GM12878 (cell line): ENCODE data around the gene KLHL18. TPM values are rescaled to one million over a fixed set of nuclear protein-coding genes. Genes with fewer than 3 reads are reported as not detected.
A peak's percentile ranks its signal among the peaks of the same experiment; 100 is the strongest.

Source experiments
- BRCA1 ChIP-seq: IDR thresholded peaks from 2 replicates; pipeline ENCODE4 v1.6.1; 2011; ENCODE audit warnings: low read depth, low read length, improper control_type of control experiment
- CHD4 ChIP-seq: fragments of 200-600 bp; sonication (generic); IDR thresholded peaks from 2 replicates; pipeline ENCODE4 v1.6.1; 2016; ENCODE audit warnings: mild to moderate bottlenecking
- CREM ChIP-seq: IDR thresholded peaks from 2 replicates; pipeline ENCODE4 v1.6.1; 2014; ENCODE audit warnings: antibody characterized with exemption, low read depth
- EED ChIP-seq: sonication (generic); IDR thresholded peaks from 2 replicates; pipeline ENCODE4 v1.6.1; 2016; ENCODE audit warnings: antibody characterized with exemption, low read depth
- EGR1 ChIP-seq, 2 experiments: IDR thresholded peaks; 1 replicate in 1 of 2; 2 replicates in 1 of 2; pipeline ENCODE4 v1.6.1; 2011 to 2012; ENCODE audit warnings: low read depth in 2 of 2, low read length in 2 of 2, borderline replicate concordance in 1 of 2, mild to moderate bottlenecking in 1 of 2, moderate library complexity in 1 of 2
- GABPA ChIP-seq: IDR thresholded peaks from 2 replicates; pipeline ENCODE4 v1.6.1; 2014; ENCODE audit warnings: antibody characterized with exemption, low read depth, mild to moderate bottlenecking, inconsistent platforms
- HCFC1 ChIP-seq: fragments of 150-350 bp; IDR thresholded peaks from 2 replicates; pipeline ENCODE4 v1.6.1; 2014; ENCODE audit warnings: low read length
- KDM1A ChIP-seq: fragments of 200-600 bp; sonication (generic); IDR thresholded peaks from 2 replicates; pipeline ENCODE4 v1.6.1; 2016; ENCODE audit warnings: borderline replicate concordance
- NKRF ChIP-seq: fragments of 450-650 bp; conservative IDR thresholded peaks from 2 replicates; pipeline ENCODE4 v1.6.1; 2017; ENCODE audit warnings: mild to moderate bottlenecking, moderate library complexity
- NR2C1 ChIP-seq: fragments of 450-650 bp; IDR thresholded peaks from 2 replicates; pipeline ENCODE4 v1.6.1; 2017; ENCODE audit warnings: antibody characterized with exemption, mild to moderate bottlenecking, moderate library complexity
- PAX5 ChIP-seq: IDR thresholded peaks from 2 replicates; pipeline ENCODE4 v1.6.1; 2011; ENCODE audit warnings: low read depth, low read length, borderline replicate concordance
- PKNOX1 ChIP-seq: fragments of 450-650 bp; IDR thresholded peaks from 2 replicates; pipeline ENCODE4 v1.6.1; 2016; ENCODE audit warnings: mild to moderate bottlenecking
- POLR2AphosphoS2 ChIP-seq: IDR thresholded peaks from 2 replicates; pipeline ENCODE4 v1.6.1; 2011; ENCODE audit warnings: low read depth, mild to moderate bottlenecking, low read length, improper control_type of control experiment, moderate library complexity
- RELA ChIP-seq: fragments of 450-650 bp; IDR thresholded peaks from 2 replicates; pipeline ENCODE4 v1.8.0; 2014; ENCODE audit warnings: borderline replicate concordance; ENCODE audit not compliant: partially characterized antibody
- RFX5 ChIP-seq: IDR thresholded peaks from 2 replicates; pipeline ENCODE4 v1.6.1; 2011; ENCODE audit warnings: low read depth, low read length, improper control_type of control experiment
- SREBF2 ChIP-seq: IDR thresholded peaks from 2 replicates; pipeline ENCODE4 v1.6.1; 2012; ENCODE audit warnings: mild to moderate bottlenecking, low read length
- STAT3 ChIP-seq: IDR thresholded peaks from 2 replicates; pipeline ENCODE4 v1.6.1; 2011; ENCODE audit warnings: low read depth, low read length, improper control_type of control experiment
- ZNF217 ChIP-seq: fragments of 450-650 bp; IDR thresholded peaks from 2 replicates; pipeline ENCODE4 v1.6.1; 2017; ENCODE audit warnings: antibody characterized with exemption, mild to moderate bottlenecking
- polyA plus RNA-seq, 11 experiments: library from polyadenylated mRNA; depleted of rRNA in 4 of 11; unstranded in 6 of 11; stranded (reverse) in 5 of 11; fragments of >200 nt; fragmentation: Nextera tagmentation in 4 of 11; fragmentation: Illumina TruSeq in 1 of 11; extraction: Ambion mirVana in 4 of 11; extraction: Trizol in 1 of 11; gene quantifications; 1 replicate in 1 of 11; 2 replicates in 10 of 11; pipeline versions ENCODE4 v1.2.1 to v1.2.3, GENCODE V29; 2011 to 2016; ENCODE audit warnings: inconsistent platforms in 2 of 11, missing spikeins in 2 of 11, low read depth in 1 of 11
- total RNA-seq, 4 experiments: library from RNA; depleted of rRNA in 3 of 4; stranded (reverse); fragments of >200 nt in 3 of 4; fragmentation: Illumina TruSeq in 1 of 4; extraction: Trizol in 1 of 4; gene quantifications; 2 replicates each; pipeline versions ENCODE4 v1.2.1 to v1.2.3, GENCODE V29; 2013 to 2021
- TF ChIP-seq, protein P1 (sequence below): fragments of 450-650 bp; IDR thresholded peaks from 2 replicates; pipeline ENCODE4 v1.6.1; 2018; ENCODE audit warnings: mild to moderate bottlenecking, low read depth, moderate library complexity; ENCODE audit not compliant: partially characterized antibody
- TF ChIP-seq, protein P2 (sequence below): fragments of 450-650 bp; formaldehyde crosslinking; IDR thresholded peaks from 2 replicates; pipeline ENCODE4 v1.4.0; 2020; ENCODE audit warnings: mild to moderate bottlenecking, moderate library complexity

Gene KLHL18
- total and polyA plus RNA-seq, 10 of the 15 experiments (the other 5 are each of a cell fraction or from before 2014, with no cell fraction given): 24.0 to 69.8 (median 51.7) TPM

DNA sequence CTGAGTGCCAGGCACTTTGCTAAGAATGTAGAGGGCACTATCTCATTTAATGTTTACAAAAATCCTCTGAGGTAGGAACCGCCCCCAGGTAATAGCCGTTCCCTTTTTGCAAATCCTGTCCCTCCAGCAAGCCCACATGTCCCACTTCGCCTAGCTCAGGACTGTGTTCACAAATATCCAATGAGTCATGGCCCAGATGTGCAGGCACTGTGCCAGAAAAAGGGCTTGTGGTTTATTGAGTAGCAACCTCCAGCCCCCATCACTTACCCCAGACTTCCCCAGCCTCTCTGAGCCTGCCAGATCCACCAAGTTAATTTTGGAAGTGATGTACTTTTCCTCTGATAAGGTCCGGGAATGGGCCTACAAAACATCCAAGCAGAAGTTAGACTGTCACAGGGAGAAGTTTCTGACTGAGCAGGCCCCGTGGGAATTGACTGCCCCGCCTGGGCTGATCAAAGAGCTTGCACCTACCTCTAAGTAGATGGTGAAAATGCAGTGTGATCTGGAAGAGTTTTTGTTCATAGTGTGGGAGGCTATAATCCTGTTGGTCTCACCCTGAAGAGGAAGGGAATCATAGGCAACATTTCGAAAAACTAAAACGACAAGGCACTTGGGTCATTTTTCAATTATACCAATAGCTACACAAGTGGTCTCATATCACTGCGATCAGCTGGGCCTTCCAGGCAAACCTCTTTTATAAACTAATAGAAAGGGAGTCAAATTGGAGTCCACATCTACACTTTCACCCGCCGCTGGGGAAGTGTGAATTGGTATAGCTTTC lies 15.8 kb upstream of the KLHL18 start (continued):
- no peak for TF ChIP-seq STAT3
- no peak for TF ChIP-seq GABPA
- no peak for TF ChIP-seq RFX5
- no peak for TF ChIP-seq HCFC1
- TF ChIP-seq, protein P1, sequence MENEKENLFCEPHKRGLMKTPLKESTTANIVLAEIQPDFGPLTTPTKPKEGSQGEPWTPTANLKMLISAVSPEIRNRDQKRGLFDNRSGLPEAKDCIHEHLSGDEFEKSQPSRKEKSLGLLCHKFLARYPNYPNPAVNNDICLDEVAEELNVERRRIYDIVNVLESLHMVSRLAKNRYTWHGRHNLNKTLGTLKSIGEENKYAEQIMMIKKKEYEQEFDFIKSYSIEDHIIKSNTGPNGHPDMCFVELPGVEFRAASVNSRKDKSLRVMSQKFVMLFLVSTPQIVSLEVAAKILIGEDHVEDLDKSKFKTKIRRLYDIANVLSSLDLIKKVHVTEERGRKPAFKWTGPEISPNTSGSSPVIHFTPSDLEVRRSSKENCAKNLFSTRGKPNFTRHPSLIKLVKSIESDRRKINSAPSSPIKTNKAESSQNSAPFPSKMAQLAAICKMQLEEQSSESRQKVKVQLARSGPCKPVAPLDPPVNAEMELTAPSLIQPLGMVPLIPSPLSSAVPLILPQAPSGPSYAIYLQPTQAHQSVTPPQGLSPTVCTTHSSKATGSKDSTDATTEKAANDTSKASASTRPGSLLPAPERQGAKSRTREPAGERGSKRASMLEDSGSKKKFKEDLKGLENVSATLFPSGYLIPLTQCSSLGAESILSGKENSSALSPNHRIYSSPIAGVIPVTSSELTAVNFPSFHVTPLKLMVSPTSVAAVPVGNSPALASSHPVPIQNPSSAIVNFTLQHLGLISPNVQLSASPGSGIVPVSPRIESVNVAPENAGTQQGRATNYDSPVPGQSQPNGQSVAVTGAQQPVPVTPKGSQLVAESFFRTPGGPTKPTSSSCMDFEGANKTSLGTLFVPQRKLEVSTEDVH: no peak
- TF ChIP-seq EED: peak; percentile 80
- no peak for TF ChIP-seq PKNOX1
- no peak for TF ChIP-seq CHD4
- no peak for TF ChIP-seq RELA
- no peak for TF ChIP-seq POLR2AphosphoS2
- TF ChIP-seq BRCA1: no peak
- TF ChIP-seq SREBF2: no peak
- TF ChIP-seq PAX5: no peak
- TF ChIP-seq, protein P2, sequence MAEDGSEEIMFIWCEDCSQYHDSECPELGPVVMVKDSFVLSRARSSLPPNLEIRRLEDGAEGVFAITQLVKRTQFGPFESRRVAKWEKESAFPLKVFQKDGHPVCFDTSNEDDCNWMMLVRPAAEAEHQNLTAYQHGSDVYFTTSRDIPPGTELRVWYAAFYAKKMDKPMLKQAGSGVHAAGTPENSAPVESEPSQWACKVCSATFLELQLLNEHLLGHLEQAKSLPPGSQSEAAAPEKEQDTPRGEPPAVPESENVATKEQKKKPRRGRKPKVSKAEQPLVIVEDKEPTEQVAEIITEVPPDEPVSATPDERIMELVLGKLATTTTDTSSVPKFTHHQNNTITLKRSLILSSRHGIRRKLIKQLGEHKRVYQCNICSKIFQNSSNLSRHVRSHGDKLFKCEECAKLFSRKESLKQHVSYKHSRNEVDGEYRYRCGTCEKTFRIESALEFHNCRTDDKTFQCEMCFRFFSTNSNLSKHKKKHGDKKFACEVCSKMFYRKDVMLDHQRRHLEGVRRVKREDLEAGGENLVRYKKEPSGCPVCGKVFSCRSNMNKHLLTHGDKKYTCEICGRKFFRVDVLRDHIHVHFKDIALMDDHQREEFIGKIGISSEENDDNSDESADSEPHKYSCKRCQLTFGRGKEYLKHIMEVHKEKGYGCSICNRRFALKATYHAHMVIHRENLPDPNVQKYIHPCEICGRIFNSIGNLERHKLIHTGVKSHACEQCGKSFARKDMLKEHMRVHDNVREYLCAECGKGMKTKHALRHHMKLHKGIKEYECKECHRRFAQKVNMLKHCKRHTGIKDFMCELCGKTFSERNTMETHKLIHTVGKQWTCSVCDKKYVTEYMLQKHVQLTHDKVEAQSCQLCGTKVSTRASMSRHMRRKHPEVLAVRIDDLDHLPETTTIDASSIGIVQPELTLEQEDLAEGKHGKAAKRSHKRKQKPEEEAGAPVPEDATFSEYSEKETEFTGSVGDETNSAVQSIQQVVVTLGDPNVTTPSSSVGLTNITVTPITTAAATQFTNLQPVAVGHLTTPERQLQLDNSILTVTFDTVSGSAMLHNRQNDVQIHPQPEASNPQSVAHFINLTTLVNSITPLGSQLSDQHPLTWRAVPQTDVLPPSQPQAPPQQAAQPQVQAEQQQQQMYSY (CRISPR knock-in tag): no peak
- TF ChIP-seq KDM1A: no peak
- TF ChIP-seq NR2C1: no peak
- TF ChIP-seq CREM: peak; percentile 9; the same call in 1 of the 2 replicates
- no peak for TF ChIP-seq EGR1 (IDR thresholded peaks at IDR 0.05; ENCODE audit: borderline replicate concordance in 1 of 2, low read depth in 2 of 2, low read length in 2 of 2)
- TF ChIP-seq NKRF: no peak
- no peak for TF ChIP-seq ZNF217
